Measurements from ENCODE around the gene SAT2. TPM values are rescaled to one million over a fixed set of nuclear protein-coding genes. Genes with fewer than 3 reads are reported as not detected.
"Not testable (repeated sequence)": the region's sequence is repeated elsewhere in the genome, so short reads cannot be mapped to it uniquely, and the experiment has no call there.

The SAT2 gene
- total RNA-seq, 4 donors from 2014 or later: 18.5 to 74.8 (median 46.0) TPM

DNA sequence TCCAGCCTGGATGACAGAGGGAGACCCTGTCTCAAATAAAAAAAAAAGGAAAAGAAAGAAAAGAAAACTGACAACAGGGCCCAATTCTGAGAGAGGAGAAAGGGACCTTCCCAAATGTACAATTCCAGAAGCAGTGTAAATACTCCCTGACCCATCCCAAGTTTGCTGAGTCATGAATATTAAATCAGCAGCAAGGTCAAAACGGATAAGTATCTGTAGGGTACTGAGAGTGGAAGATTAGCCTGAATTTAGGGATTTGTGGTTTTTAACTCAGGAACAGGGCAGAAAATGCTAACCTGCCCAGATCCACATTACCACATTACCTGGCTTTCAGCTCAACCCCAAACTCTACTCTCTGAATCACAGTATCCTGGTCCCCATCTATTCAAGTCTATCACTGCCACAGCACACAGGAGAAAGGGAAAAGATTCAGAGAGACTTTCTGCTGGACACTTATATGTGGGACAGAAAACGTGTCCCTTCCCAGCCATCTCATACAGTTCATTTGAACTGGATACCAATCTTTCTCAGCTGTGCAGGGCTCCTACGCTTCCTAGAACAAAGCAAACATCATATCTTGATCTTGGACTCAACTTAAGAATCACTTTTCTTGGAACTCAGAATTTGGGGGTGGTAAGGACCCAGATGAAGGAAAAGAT lies 15.9 kb downstream of the SAT2 start:
- Histone ChIP-seq H3K27me3 (no peaks in the 10 kb centered on the region), H3K4me1 (peaks cover 0 to 16% of the 10 kb centered on the region in 2 donors), H3K9me3 (no peaks in the 10 kb centered on the region), H3K27ac (no peak overlapping the region), H3K36me3 (no peaks in the 10 kb centered on the region), H3K4me3 (no peak overlapping the region)
- DNase-seq: no peak
- TF ChIP-seq, protein P1, sequence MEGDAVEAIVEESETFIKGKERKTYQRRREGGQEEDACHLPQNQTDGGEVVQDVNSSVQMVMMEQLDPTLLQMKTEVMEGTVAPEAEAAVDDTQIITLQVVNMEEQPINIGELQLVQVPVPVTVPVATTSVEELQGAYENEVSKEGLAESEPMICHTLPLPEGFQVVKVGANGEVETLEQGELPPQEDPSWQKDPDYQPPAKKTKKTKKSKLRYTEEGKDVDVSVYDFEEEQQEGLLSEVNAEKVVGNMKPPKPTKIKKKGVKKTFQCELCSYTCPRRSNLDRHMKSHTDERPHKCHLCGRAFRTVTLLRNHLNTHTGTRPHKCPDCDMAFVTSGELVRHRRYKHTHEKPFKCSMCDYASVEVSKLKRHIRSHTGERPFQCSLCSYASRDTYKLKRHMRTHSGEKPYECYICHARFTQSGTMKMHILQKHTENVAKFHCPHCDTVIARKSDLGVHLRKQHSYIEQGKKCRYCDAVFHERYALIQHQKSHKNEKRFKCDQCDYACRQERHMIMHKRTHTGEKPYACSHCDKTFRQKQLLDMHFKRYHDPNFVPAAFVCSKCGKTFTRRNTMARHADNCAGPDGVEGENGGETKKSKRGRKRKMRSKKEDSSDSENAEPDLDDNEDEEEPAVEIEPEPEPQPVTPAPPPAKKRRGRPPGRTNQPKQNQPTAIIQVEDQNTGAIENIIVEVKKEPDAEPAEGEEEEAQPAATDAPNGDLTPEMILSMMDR (IDR thresholded peaks at IDR 0.05): no peak
- no peak for TF ChIP-seq POLR2A (IDR thresholded peaks at IDR 0.05)
- intact Hi-C loops (cut with DNase I; ENCODE audit: low total_unique reads): no loop called here

DNA sequence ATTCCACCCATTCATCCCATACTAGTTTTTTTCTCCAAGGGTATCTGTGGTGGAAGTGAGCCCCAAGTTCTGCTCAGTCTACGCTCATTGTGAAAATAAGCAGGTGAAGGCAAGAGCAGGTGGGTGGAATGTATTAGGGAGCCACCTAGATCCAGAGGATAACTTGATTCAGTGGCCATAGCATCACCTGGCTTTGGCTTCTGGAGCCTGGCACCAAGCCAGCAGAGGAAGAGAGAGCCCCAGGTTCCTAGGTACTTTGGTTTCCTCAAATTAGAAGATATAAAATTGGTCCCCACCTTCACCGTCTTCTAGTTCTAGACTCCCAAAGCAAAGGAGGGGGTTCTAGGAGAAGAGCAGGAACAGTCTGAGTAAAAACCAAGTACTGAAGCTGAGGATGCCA lies 17.0 kb downstream of the SAT2 start:
- no peak overlapping the region for H3K27ac ChIP-seq
- H3K4me1 ChIP-seq: peaks cover 0 to 16% of the 10 kb centered on the region in 2 donors
- no peak for DNase-seq
- intact Hi-C loops (cut with DNase I; ENCODE audit: low total_unique reads): no loop called here
- no peak overlapping the region for H3K4me3 ChIP-seq
- no peaks in the 10 kb centered on the region for H3K27me3 ChIP-seq
- no peak for TF ChIP-seq POLR2A (IDR thresholded peaks at IDR 0.05)
- TF ChIP-seq, protein P1 (IDR thresholded peaks at IDR 0.05): no peak
- no peaks in the 10 kb centered on the region for H3K36me3 ChIP-seq
- H3K9me3 ChIP-seq: no peaks in the 10 kb centered on the region

DNA sequence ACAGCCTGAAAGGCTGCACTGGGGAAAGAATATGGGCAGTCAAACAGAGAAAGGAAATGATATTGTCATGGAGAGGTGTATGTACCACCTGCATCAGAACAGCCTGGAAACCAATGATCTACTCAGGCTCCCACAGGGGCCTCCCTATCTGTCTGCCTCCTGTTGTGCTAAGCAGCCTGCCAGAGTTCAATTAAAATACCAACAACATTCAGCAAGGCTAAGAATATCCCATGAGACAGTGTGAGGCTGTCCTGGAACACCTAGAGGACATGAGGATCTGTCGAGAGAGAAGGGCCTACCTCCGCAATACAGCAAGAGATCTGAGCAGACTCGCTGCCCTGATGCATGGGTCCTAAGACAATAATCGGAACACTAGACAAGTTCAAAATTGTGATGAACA lies 21.3 kb downstream of the SAT2 start:
- Histone ChIP-seq H3K27ac (no peak overlapping the region), H3K9me3 (no peaks in the 10 kb centered on the region), H3K36me3 (no peaks in the 10 kb centered on the region), H3K27me3 (no peaks in the 10 kb centered on the region), H3K4me3 (no peak overlapping the region), H3K4me1 (peaks cover 0 to 7% of the 10 kb centered on the region in 2 donors)
- TF ChIP-seq POLR2A (IDR thresholded peaks at IDR 0.05): no peak
- TF ChIP-seq, protein P1 (IDR thresholded peaks at IDR 0.05): no peak
- DNase-seq: no peak
- intact Hi-C loops (cut with DNase I; ENCODE audit: low total_unique reads): no loop called here

DNA sequence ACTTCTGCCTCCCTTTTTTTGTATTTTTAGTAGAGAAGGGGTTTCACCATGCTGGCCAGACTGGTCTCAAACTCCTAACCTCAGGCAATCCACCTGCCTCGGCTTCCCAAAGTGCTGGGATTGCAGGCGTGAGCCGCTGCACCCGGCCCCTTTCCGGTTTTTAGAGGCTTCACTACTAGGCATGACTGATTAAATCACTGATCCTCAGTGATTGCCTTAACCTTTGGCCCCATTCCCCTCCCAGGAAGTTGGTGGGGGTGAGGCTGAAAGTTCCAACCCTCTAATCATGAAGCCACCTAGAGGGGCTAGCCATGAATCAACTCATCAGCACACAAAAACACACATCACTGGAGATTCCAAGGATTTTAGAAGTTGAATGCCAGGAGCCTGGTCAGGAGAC lies 30.1 kb downstream of the SAT2 start:
- H3K27ac ChIP-seq; DNase-seq; H3K4me3 ChIP-seq; intact Hi-C loops (cut with DNase I; ENCODE audit: low total_unique reads); H3K36me3 ChIP-seq; H3K9me3 ChIP-seq; H3K4me1 ChIP-seq; H3K27me3 ChIP-seq: not testable (repeated sequence)

DNA sequence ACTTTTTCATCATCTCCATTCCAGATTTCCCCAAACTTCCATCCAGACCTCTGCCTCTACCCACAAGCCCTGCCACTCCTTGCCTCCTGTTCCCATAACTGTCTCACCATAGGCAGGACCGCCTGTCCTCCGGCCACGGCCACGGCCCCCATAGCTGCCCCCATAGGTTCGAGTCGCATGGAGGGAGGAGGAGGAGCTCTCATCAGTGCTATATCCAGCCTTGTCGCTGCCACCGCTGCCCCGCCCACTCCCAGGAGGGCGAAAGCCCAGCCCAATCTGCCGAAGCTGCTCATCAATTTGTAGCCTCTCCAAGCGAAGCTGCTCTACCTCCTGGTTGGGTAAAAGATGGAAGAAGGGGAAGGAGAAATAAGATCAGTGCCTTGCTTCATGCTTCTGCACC lies 34.3 kb downstream of the SAT2 start:
- Histone ChIP-seq H3K27ac (no peak overlapping the region), H3K27me3 (no peaks in the 10 kb centered on the region), H3K4me1 (peaks cover 0 to 4% of the 10 kb centered on the region in 2 donors), H3K36me3 (no peaks in the 10 kb centered on the region), H3K4me3 (no peak overlapping the region), H3K9me3 (no peaks in the 10 kb centered on the region)
- intact Hi-C loops (cut with DNase I; ENCODE audit: low total_unique reads): no loop called here
- DNase-seq: no peak
- TF ChIP-seq, protein P1 (IDR thresholded peaks at IDR 0.05): no peak
- TF ChIP-seq POLR2A (IDR thresholded peaks at IDR 0.05): no peak

All from uterus (tissue), 4 donors.